ENCODE measurements around the gene OR2T11.
"Not testable (repeated sequence)": the region's sequence is repeated elsewhere in the genome, so short reads cannot be mapped to it uniquely, and the experiment has no call there.

The OR2T11 gene

GRCh38 chr1:248590055-248590454, 44.8 kb downstream of the OR2T11 start:
- H3K27me3 ChIP-seq (ENCODE audit: insufficient read depth, low read depth, severe bottlenecking) = peaks cover 43% of the 10 kb centered on the region
- H3K9me3 ChIP-seq (ENCODE audit: severe bottlenecking) = no peaks in the 10 kb centered on the region
- H3K36me3 ChIP-seq = no peaks in the 10 kb centered on the region
- TF ChIP-seq, protein P1, sequence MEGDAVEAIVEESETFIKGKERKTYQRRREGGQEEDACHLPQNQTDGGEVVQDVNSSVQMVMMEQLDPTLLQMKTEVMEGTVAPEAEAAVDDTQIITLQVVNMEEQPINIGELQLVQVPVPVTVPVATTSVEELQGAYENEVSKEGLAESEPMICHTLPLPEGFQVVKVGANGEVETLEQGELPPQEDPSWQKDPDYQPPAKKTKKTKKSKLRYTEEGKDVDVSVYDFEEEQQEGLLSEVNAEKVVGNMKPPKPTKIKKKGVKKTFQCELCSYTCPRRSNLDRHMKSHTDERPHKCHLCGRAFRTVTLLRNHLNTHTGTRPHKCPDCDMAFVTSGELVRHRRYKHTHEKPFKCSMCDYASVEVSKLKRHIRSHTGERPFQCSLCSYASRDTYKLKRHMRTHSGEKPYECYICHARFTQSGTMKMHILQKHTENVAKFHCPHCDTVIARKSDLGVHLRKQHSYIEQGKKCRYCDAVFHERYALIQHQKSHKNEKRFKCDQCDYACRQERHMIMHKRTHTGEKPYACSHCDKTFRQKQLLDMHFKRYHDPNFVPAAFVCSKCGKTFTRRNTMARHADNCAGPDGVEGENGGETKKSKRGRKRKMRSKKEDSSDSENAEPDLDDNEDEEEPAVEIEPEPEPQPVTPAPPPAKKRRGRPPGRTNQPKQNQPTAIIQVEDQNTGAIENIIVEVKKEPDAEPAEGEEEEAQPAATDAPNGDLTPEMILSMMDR (IDR thresholded peaks at IDR 0.05; ENCODE audit: low read depth, low read length) = no peak
- no peak overlapping the region for H3K27ac ChIP-seq
- H3K4me3 ChIP-seq (ENCODE audit: low read depth, low read length) = no peak overlapping the region
- no peak for DNase-seq

DNA sequence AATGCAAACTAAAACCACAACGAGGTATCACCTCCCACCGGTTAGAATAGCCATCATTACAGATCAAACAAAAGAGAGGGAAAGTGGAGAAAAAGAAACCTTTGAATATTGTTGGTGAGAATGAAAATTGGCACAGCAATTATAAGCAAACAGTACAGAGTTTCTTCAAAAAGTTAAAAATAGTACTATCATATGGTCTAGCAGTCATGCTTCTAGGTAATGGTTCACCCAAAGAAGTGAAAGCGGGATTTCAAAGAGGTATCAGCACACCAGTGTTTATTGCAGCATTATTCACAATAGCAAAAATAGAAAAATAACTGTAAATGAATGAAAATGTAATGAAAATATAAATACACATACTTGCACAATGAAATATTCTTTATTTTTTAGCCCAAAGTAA, 45.6 kb downstream of the OR2T11 start:
- no peaks in the 10 kb centered on the region for H3K36me3 ChIP-seq
- H3K4me3 ChIP-seq (ENCODE audit: low read depth, low read length) = no peak overlapping the region
- H3K9me3 ChIP-seq (ENCODE audit: severe bottlenecking) = no peaks in the 10 kb centered on the region
- H3K27me3 ChIP-seq (ENCODE audit: insufficient read depth, low read depth, severe bottlenecking) = peaks cover 36% of the 10 kb centered on the region
- H3K27ac ChIP-seq = no peak overlapping the region
- TF ChIP-seq, protein P1 (IDR thresholded peaks at IDR 0.05; ENCODE audit: low read depth, low read length) = no peak
- no peak for DNase-seq

DNA sequence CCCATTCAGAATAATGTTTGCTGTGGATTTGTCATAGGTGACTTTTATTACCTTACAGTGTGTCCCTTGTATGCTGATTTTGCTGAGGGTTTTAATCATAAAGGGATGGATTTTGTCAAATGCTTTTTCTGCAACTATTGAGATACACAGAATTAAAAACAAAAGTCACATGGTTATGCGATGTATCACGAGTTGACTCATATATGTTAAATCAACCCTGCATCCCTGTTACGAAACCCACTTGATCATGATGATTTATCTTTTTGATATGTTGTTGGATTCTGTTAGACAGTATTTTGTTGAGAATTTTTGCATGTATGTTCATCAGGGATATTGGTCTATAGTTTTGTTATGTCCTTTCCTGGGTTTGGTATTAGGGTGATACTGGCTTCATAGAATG, 49.6 kb downstream of the OR2T11 start:
- TF ChIP-seq, protein P1 (IDR thresholded peaks at IDR 0.05; ENCODE audit: low read depth, low read length) = no peak
- H3K27ac ChIP-seq = no peak overlapping the region
- peaks cover 18% of the 10 kb centered on the region for H3K27me3 ChIP-seq (ENCODE audit: insufficient read depth, low read depth, severe bottlenecking)
- H3K9me3 ChIP-seq (ENCODE audit: severe bottlenecking) = no peaks in the 10 kb centered on the region
- H3K4me3 ChIP-seq (ENCODE audit: low read depth, low read length) = no peak overlapping the region
- no peak for DNase-seq
- no peaks in the 10 kb centered on the region for H3K36me3 ChIP-seq

DNA sequence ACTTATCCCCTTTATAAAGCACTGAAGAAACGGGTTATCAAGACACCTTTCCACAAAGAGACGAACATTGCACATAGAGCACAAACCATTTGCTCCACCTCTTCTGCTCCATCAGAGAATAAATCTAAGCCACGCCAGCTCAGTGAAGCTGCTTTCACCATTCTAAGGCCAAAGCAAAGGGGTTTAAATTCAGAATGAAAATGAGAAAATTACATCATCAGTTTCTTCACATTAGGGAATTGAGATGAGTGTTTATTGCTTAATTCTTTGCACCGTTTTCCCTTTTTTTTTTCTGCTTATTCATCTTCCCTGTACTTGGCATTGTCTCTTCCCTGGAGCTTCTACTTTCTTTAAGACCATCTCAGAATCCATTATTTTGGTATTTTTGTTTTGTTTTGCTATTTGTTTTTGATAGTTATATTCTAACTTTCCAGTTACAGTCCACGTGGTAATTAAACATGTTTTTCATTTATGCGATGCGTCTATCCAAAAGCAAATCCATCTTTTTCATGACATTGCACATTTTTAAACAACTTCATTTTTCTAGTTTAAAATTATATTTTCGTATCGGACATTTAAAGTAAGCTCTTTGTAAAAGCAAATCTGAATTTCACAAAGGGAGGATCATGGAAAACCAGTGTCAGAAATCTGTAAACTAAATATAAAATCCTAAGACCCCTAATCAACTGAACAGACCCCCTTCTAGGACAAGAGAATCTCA, 58.5 kb downstream of the OR2T11 start:
- H3K27ac ChIP-seq = no peak overlapping the region
- no peak for DNase-seq
- TF ChIP-seq, protein P1 (IDR thresholded peaks at IDR 0.05; ENCODE audit: low read depth, low read length) = no peak
- H3K36me3 ChIP-seq = no peaks in the 10 kb centered on the region
- H3K9me3 ChIP-seq (ENCODE audit: severe bottlenecking) = no peaks in the 10 kb centered on the region
- no peak overlapping the region for H3K4me3 ChIP-seq (ENCODE audit: low read depth, low read length)
- no peaks in the 10 kb centered on the region for H3K27me3 ChIP-seq (ENCODE audit: insufficient read depth, low read depth, severe bottlenecking)

- DNase-seq = not testable (repeated sequence)
Observed at GRCh38 chr1:248574657-248575056, 60.2 kb downstream of the OR2T11 start, which contains the start of gene OR2T34. OR2T34 (minus strand) TSS chr1:248574757; CDS start chr1:248574757, 0 bp downstream.

DNA sequence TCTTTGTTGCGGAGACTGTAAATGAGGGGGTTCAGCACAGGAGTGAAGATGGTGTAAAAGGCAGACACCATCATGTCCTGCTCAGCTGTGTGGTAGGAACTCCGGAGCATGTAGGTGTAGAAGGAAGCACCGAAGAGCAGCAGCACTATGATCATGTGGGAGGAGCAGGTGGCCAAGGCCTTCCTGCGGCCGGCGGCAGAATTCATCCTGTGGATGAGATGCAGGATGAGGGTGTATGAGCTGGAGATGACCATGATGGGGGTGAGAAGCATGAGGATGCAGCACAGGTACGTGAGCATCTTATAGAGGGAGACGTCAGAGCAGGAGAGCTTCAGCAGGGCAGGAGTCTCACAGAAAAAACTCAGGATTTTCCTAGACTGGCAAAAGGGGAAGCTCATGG, 61.0 kb downstream of the OR2T11 start:
- not testable (repeated sequence) for H3K27ac ChIP-seq; H3K27me3 ChIP-seq (ENCODE audit: insufficient read depth, low read depth, severe bottlenecking); H3K4me3 ChIP-seq (ENCODE audit: low read depth, low read length); DNase-seq; H3K9me3 ChIP-seq (ENCODE audit: severe bottlenecking); H3K36me3 ChIP-seq

More at GRCh38 chr1:248574657-248575056, 60.2 kb downstream of the OR2T11 start, which contains the start of gene OR2T34:
- not testable (repeated sequence) for H3K9me3 ChIP-seq (ENCODE audit: severe bottlenecking); H3K4me3 ChIP-seq (ENCODE audit: low read depth, low read length); H3K27ac ChIP-seq; H3K27me3 ChIP-seq (ENCODE audit: insufficient read depth, low read depth, severe bottlenecking); H3K36me3 ChIP-seq
